Vagina (tissue), 2 donors: ENCODE data around the gene ATP5F1A. TPM values are rescaled to one million over a fixed set of nuclear protein-coding genes. Genes with fewer than 3 reads are reported as not detected.

Experiments used
- DNase-seq, 2 donors: peaks; one replicate each; pipeline ENCODE4 v3.0.0-alpha.2; 2017; ENCODE audit errors: extremely low spot score in 2 of 2
- H3K27ac ChIP-seq: fragments of 200-600 bp; sonication (generic); one replicate; pipeline ENCODE4 v1.5.1; 2019
- H3K27me3 ChIP-seq: fragments of 200-600 bp; sonication (generic); one replicate; pipeline ENCODE4 v1.5.1; 2019
- H3K36me3 ChIP-seq, 2 donors: fragments of 200-600 bp; sonication (generic); one replicate each; pipeline ENCODE4 v1.5.1; 2017 to 2019
- H3K4me1 ChIP-seq: fragments of 200-600 bp; sonication (generic); one replicate; pipeline ENCODE4 v1.5.1; 2019
- H3K4me3 ChIP-seq, 2 donors: fragments of 200-600 bp; sonication (generic); 1 replicate in 1 of 2; 2 replicates in 1 of 2; pipeline ENCODE4 v1.5.1; 2016 to 2019
- H3K9me3 ChIP-seq: fragments of 200-600 bp; sonication (generic); one replicate; pipeline ENCODE4 v1.5.1; 2019
- POLR2A ChIP-seq, 2 donors: fragments of 450-650 bp; IDR thresholded peaks; one replicate each; pipeline ENCODE4 v1.6.1; 2017; ENCODE audit warnings: antibody characterized with exemption in 2 of 2, mild to moderate bottlenecking in 2 of 2, moderate library complexity in 2 of 2
- POLR2AphosphoS5 ChIP-seq, 2 donors: sonication (generic); formaldehyde crosslinking; IDR thresholded peaks; one replicate each; pipeline ENCODE4 v1.9.0; 2017; ENCODE audit warnings: antibody characterized with exemption in 2 of 2, mild to moderate bottlenecking in 2 of 2, low read depth in 1 of 2; ENCODE audit not compliant: insufficient read depth in 1 of 2
- intact Hi-C: fragments of 100-400 bp; cut with DNase I; formaldehyde crosslinking; loops from one replicate; pipeline ENCODE4 v1.15.1; 2023
- total RNA-seq: library from RNA; depleted of rRNA; stranded (reverse); fragments of >200 nt; gene quantifications from one replicate; pipeline ENCODE4 v1.2.3, GENCODE V29; 2016
- TF ChIP-seq, protein P1 (sequence below), 3 experiments: fragments of 450-650 bp in 2 of 3; fragments of 200-600 bp in 1 of 3; sonication (generic) in 1 of 3; IDR thresholded peaks; one replicate each; pipeline ENCODE4 v1.5.1; 2017 to 2019; ENCODE audit warnings: antibody characterized with exemption in 3 of 3, mild to moderate bottlenecking in 2 of 3, moderate library complexity in 2 of 3

Gene ATP5F1A
- total RNA-seq, 1 donor from 2014 or later = 247 TPM

DNA sequence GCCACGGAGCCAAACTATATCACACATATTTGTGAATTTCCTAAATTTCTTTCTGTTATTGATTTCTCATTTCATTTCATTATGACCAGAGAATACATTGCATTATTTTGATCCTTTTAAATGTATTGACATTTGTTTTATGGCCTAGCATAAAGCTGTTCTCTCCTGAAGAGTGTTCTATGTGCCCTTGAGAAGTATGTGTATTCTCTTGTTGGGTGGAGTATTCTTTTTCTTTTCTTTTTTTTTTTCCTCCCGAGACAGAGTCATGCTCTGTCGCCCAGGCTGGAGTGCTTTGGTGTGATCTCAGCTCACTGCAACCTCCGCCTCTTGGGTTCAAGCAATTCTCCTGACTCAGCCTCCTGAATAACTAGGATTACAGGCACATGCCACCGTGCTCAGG lies 11.3 kb upstream of the ATP5F1A start:
- H3K27ac ChIP-seq = no peak overlapping the region
- no peak for DNase-seq
- no peaks in the 10 kb centered on the region for H3K27me3 ChIP-seq
- no peak overlapping the region for H3K4me3 ChIP-seq
- peaks cover 14% of the 10 kb centered on the region for H3K4me1 ChIP-seq
- no peaks in the 10 kb centered on the region for H3K9me3 ChIP-seq
- H3K36me3 ChIP-seq = peaks cover 0 to 10% of the 10 kb centered on the region in 2 donors
- no peak for TF ChIP-seq POLR2AphosphoS5 (IDR thresholded peaks at IDR 0.05; ENCODE audit: insufficient read depth in 1 of 2, low read depth in 1 of 2)
- TF ChIP-seq, protein P1, sequence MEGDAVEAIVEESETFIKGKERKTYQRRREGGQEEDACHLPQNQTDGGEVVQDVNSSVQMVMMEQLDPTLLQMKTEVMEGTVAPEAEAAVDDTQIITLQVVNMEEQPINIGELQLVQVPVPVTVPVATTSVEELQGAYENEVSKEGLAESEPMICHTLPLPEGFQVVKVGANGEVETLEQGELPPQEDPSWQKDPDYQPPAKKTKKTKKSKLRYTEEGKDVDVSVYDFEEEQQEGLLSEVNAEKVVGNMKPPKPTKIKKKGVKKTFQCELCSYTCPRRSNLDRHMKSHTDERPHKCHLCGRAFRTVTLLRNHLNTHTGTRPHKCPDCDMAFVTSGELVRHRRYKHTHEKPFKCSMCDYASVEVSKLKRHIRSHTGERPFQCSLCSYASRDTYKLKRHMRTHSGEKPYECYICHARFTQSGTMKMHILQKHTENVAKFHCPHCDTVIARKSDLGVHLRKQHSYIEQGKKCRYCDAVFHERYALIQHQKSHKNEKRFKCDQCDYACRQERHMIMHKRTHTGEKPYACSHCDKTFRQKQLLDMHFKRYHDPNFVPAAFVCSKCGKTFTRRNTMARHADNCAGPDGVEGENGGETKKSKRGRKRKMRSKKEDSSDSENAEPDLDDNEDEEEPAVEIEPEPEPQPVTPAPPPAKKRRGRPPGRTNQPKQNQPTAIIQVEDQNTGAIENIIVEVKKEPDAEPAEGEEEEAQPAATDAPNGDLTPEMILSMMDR (IDR thresholded peaks at IDR 0.05) = no peak
- TF ChIP-seq POLR2A (IDR thresholded peaks at IDR 0.05) = no peak
- intact Hi-C loops = no loop called here

DNA sequence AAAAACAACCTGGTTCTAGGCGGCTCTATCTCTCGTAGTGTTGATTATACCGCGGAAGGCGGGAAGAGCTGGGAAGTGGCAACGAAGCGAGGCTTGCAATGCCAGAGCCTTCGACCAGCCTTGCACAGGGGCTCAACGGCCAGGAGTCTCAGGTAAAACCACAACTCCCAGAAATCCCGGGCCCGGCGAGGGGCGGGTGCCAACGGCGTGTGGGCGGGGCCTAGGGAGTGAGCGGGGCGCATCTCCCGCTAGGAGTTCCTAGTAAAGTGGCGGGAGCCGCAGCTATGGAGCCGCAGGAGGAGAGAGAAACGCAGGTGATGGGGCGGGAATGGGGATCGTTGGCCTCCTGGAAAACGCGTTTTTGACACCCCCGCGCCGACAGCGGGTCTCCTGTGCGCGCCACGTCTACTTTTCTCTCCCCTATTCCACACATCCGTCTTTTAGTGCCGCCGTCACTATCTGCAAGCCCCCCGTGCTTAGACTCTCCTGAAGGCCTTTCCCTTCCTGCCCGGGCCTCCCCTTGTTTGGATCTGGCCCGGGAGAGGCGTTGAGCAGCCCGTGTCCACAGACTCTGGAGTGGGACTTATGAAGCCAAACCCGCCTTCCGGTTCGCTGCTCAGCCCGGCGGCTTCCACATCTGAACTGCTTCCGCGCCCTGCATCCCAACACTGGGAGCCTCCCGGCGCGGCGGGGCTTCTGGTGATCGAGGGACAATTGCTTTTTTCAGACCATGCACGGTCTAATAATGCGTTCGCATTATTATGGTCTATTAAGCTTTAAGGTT lies 6.2 kb upstream of the ATP5F1A start, which contains the start of gene HAUS1:
HAUS1 (plus strand) TSS at position 258 of the 784 bp plus-strand sequence; CDS start at position 285, 27 bp downstream.
- H3K4me3 ChIP-seq = peak within 1 kb of the TSS; percentile 55 to 67
- H3K36me3 ChIP-seq = no peaks in the 10 kb centered on the region
- intact Hi-C loops = no loop called here
- no peaks in the 10 kb centered on the region for H3K9me3 ChIP-seq
- H3K27ac ChIP-seq = peak within 1 kb of the TSS; percentile 80
- H3K4me1 ChIP-seq = peaks cover 14% of the 10 kb centered on the region
- H3K27me3 ChIP-seq = no peaks in the 10 kb centered on the region
- peak in 1 of 2 donors; percentile 91 for DNase-seq
- peak; percentile 69 to 88 for TF ChIP-seq POLR2AphosphoS5 (IDR thresholded peaks at IDR 0.05; ENCODE audit: insufficient read depth in 1 of 2, low read depth in 1 of 2)
- TF ChIP-seq, protein P1 (IDR thresholded peaks at IDR 0.05) = no peak
- peak in 1 of 2 donors; percentile 42 for TF ChIP-seq POLR2A (IDR thresholded peaks at IDR 0.05)

DNA sequence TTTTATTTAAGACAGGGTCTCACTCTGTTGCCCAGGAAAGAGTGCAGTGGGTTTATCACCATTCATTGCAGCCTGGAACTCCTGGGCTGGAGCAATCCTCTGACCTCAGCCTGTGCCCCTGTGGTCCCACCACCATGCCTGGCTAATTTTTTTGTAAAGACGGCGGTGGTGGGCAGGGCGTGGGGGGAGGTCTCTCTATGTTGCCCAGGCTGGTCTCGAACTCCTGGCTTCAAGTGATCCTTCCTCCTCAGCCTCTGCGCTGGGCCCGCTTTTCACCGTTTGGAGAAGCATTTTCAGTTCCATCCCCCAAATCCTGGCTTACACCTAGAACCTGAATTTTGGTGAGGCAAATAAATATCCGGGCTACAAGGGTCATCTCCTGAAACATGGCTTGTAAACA lies 1.4 kb upstream of the ATP5F1A start:
- H3K4me1 ChIP-seq = peaks cover 32% of the 10 kb centered on the region
- no peak overlapping the region for H3K4me3 ChIP-seq
- no peaks in the 10 kb centered on the region for H3K9me3 ChIP-seq
- intact Hi-C loops = no loop called here
- H3K27ac ChIP-seq = no peak overlapping the region
- H3K36me3 ChIP-seq = peaks cover 0 to 3% of the 10 kb centered on the region in 2 donors
- TF ChIP-seq POLR2A (IDR thresholded peaks at IDR 0.05) = no peak
- no peak for TF ChIP-seq POLR2AphosphoS5 (IDR thresholded peaks at IDR 0.05; ENCODE audit: insufficient read depth in 1 of 2, low read depth in 1 of 2)
- TF ChIP-seq, protein P1 (IDR thresholded peaks at IDR 0.05) = no peak
- H3K27me3 ChIP-seq = no peaks in the 10 kb centered on the region
- DNase-seq = no peak

DNA sequence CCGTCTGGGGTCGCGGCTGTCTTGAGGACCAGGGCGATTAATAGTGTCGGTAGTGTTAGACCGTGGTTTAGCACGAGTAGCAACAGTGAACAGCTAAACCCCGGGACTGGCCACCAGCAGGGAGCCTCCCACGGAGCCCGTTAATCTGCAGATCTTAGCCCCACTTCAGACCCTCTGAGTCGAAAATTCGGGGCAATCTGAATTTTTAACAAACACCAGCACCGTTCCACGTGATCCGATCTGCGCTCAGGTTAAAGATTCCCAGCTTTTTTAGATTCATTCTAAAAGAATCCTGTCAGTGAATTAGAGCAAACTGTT lies 479 bp upstream of the ATP5F1A start:
- Histone ChIP-seq H3K27ac (peak overlapping the region; percentile 79), H3K4me1 (peaks cover 40% of the 10 kb centered on the region), H3K36me3 (peaks cover 0 to 12% of the 10 kb centered on the region in 2 donors), H3K27me3 (no peaks in the 10 kb centered on the region), H3K4me3 (peak overlapping the region; percentile 62 to 78), H3K9me3 (no peaks in the 10 kb centered on the region)
- DNase-seq = no peak
- no peak for TF ChIP-seq POLR2AphosphoS5 (IDR thresholded peaks at IDR 0.05; ENCODE audit: insufficient read depth in 1 of 2, low read depth in 1 of 2)
- no peak for TF ChIP-seq POLR2A (IDR thresholded peaks at IDR 0.05)
- TF ChIP-seq, protein P1 (IDR thresholded peaks at IDR 0.05) = no peak
- intact Hi-C loops = no loop called here

DNA sequence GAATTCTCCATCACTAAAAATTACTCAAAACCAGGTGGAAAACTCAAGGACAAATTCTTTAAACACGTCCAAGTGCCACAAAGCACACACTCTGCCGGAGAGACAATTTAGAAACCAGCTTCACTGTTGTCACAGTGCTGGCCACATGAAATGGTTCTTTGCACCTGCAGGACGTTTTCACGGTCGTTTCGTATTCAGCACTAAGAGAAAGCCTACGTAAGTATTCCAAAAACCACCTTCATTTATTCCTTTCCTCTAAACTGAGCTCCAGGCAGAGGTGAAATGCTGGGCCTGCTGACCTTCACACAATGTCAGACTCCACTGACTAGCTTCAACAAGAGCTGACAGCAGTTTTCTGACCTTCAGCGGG lies 680 bp downstream of the ATP5F1A start:
- peaks cover 45% of the 10 kb centered on the region for H3K4me1 ChIP-seq

More for the DNA sequence above, 680 bp downstream of the ATP5F1A start:
- TF ChIP-seq, protein P1 (IDR thresholded peaks at IDR 0.05) = no peak
- TF ChIP-seq POLR2A (IDR thresholded peaks at IDR 0.05) = no peak
- no peak for TF ChIP-seq POLR2AphosphoS5 (IDR thresholded peaks at IDR 0.05; ENCODE audit: insufficient read depth in 1 of 2, low read depth in 1 of 2)
- DNase-seq = no peak
- intact Hi-C loops = no loop called here
- Histone ChIP-seq H3K9me3 (no peaks in the 10 kb centered on the region), H3K27ac (peak overlapping the region; percentile 79), H3K4me3 (peak overlapping the region; percentile 62 to 78), H3K36me3 (peaks cover 0 to 21% of the 10 kb centered on the region in 2 donors), H3K27me3 (no peaks in the 10 kb centered on the region)
